GM12872 (cell line): ENCODE measurements around the gene CPXM2.

Source experiments
- TF ChIP-seq, protein P1 (sequence below): IDR thresholded peaks from 3 replicates; pipeline ENCODE4 v1.5.1; 2011; ENCODE audit warnings: low read depth, mild to moderate bottlenecking, low read length, moderate library complexity; ENCODE audit not compliant: insufficient read depth

CPXM2 gene

DNA sequence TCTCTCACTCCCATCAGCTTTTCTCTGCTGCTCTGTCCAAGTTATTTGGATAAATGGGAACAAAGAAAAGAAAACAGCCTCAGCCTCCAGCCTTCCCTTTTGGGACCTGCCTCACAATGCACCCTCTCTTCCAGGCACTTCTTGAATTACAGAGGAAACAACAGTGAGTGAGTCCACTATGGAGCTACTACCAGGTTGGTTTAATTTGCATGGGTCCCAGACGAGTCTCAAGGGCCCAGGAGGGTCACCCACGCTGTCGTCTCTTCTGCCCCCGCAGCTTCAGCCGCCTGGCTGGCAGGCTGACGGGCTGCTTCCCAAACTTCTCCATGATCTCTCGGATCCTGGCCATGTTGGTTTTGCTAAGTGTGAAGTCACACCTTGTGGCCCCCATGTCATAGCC is 145.1 kb downstream of the CPXM2 start:
- TF ChIP-seq, protein P1, sequence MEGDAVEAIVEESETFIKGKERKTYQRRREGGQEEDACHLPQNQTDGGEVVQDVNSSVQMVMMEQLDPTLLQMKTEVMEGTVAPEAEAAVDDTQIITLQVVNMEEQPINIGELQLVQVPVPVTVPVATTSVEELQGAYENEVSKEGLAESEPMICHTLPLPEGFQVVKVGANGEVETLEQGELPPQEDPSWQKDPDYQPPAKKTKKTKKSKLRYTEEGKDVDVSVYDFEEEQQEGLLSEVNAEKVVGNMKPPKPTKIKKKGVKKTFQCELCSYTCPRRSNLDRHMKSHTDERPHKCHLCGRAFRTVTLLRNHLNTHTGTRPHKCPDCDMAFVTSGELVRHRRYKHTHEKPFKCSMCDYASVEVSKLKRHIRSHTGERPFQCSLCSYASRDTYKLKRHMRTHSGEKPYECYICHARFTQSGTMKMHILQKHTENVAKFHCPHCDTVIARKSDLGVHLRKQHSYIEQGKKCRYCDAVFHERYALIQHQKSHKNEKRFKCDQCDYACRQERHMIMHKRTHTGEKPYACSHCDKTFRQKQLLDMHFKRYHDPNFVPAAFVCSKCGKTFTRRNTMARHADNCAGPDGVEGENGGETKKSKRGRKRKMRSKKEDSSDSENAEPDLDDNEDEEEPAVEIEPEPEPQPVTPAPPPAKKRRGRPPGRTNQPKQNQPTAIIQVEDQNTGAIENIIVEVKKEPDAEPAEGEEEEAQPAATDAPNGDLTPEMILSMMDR, result no peak

DNA sequence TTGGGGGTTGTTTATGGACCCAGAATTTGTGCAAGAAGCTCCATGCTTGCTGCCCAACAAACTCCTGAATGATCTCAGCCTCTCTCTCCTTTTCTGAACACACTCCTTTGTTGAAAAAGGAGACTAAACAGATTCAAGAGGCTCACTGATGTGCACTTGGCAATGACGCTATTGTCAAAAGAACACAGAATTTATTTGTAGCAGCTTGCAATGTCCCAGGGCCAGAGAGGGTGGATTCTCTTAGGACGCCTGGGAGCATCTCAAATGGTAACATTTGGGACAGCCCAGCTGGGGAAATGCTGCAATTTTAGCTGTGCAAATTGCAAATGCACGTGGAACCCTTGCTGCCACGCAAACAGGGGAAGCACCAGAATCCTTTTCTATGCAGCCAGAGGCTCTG is 145.5 kb downstream of the CPXM2 start:
- TF ChIP-seq, protein P1, result no peak

DNA sequence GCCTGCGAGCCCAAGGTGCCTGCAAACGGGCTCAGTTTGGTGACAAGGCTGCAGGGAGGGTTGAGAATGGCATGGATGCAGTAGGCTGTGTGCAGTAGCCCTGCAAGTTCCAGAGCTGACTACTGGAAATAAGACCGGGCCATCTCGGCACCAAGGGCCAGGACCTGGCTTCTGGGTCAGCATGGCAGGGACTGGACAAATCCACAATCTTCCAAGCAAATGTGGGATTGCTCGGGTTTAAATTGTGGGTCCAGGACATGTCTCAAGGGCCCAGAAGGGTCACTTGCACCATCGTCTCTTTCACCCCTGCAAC is 147.4 kb downstream of the CPXM2 start:
- TF ChIP-seq, protein P1, result no peak

DNA sequence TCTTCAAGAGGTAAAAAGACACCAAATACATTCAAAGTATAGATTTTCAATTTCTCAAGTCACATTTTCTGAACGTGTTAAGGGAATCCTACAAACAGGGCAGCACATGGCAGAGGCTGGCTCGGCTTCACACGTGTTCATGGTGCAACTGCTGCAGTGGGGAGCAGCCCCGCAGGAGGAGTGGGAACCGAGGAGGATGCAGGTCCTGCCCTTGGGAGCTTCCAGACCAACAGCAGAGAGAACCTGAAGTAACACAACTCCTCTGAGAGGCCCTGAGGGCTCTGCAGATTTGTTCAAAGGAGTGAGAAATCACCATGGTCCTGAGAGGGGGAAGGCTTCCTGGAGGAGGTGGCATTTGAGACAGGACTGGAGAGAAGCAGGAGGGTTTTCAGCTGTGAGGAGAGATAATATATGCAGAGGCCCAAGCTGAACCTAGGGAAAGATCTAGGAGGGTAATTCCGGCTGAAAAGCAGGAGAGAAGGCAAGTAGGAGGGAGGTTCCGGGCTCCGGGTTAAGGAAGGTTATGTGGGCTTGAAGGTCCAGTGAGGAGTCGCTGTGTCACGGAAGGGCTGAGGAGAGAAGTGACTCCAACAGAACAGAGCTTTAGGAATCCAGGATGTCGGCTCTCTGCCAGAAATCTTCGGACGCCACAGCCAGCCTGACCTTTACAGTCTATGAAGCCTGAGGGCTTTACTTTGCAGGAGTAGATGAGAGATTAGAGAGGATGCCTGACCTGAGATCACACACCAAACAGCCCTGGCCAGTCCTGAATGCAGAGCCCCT is 148.0 kb downstream of the CPXM2 start:
- TF ChIP-seq, protein P1, result no peak

DNA sequence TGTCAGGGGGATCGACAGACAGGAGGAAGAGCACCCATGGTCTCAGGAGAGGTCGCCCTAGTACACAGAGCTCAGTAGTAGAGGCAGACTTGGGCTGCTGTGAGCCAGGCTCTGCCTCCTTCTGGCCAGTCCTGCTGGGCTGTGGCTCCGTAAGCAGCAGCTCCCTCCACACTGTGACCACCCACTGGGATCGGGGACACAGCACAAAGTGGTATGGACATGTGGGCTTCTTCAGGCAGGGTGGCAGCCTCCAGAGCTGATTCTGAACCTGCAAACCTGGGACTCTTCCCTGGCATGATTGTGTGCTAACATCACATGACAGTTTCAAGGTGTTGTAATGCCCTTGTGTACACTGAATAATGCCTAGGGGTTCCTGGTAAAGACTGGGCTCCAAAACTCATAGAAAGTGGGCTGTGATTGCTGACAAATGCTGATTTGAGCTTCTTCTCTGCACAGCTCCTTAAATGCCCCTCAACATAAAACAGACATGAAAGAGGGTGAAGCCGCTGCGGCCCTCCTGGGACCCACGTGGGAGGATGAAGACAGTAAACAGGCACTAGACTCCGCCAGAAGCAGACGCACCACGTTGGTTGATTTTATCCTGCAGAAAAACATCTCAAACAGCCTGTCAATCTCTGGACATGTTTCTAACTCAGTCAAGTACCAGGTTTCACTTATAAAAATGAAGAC is 148.7 kb downstream of the CPXM2 start:
- TF ChIP-seq, protein P1, result no peak

DNA sequence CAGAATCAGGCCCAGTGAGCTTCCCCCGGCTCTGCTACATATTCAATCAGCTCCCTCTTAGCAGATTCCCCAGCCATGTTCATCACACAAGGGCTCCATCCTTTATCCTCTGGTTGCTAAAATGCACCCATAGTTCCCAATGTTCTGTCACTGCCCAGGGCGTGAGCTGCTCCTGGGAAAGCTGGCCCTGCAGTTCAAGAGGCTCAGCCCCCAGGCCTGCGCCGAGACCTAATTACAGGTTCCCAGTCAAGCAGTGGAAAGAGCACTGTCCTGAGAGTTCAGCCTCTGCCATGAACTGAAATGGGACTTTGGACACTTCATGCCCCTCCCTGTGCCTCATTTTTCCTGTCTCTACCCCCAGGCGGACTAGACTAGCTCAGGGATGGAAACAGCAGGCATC is 149.9 kb downstream of the CPXM2 start:
- TF ChIP-seq, protein P1, result no peak

DNA sequence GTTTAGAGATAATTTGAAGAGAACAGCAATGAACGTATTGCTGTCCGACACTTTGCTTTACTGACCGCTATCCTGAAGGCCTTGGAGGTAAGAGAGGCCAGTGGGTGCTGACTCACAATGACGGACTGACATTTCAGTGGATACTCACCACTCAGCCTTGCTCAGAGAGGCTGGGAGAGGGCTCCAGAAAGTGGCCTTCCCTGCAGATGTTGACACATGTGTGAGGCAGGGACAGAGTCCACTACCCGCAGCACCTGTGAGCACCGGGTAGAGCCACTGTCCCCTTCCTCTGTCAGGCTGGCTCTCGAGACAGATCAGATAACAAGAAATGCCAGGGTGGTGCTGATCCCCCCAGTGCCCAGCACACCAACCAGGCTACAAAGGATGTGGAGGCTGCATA is 150.5 kb downstream of the CPXM2 start:
- TF ChIP-seq, protein P1, result no peak
